GM12878 (cell line): Measurements from ENCODE around the gene OTUD3.

Experiments used
- CTCF ChIP-seq, 3 experiments: IDR thresholded peaks in 2 of 3; conservative IDR thresholded peaks in 1 of 3; 2 replicates each; pipeline ENCODE4 v1.5.1; 2011; ENCODE audit warnings: low read depth in 3 of 3, low read length in 3 of 3, mild to moderate bottlenecking in 3 of 3, control low read depth in 2 of 3, moderate library complexity in 2 of 3, inconsistent platforms in 1 of 3, mixed read lengths in 1 of 3; ENCODE audit not compliant: control insufficient read depth in 2 of 3, insufficient read depth in 1 of 3; ENCODE audit errors: extremely low read depth in 1 of 3
- ESRRA ChIP-seq: IDR thresholded peaks from 2 replicates; pipeline ENCODE4 v1.6.1; 2012; ENCODE audit warnings: mild to moderate bottlenecking, low read length, improper control_type of control experiment
- MAX ChIP-seq: IDR thresholded peaks from 2 replicates; pipeline ENCODE4 v1.6.1; 2012; ENCODE audit warnings: low read depth, low read length, improper control_type of control experiment
- RAD21 ChIP-seq: IDR thresholded peaks from 2 replicates; pipeline ENCODE4 v1.6.1; 2011; ENCODE audit warnings: mild to moderate bottlenecking, low read depth, low read length, moderate library complexity; ENCODE audit not compliant: insufficient read depth
- SIN3A ChIP-seq: IDR thresholded peaks from 2 replicates; pipeline ENCODE4 v1.6.1; 2012; ENCODE audit warnings: low read depth, low read length, improper control_type of control experiment
- SPI1 ChIP-seq: IDR thresholded peaks from 2 replicates; pipeline ENCODE4 v1.6.1; 2011; ENCODE audit warnings: low read depth, mild to moderate bottlenecking, low read length, moderate library complexity, borderline replicate concordance; ENCODE audit not compliant: insufficient read depth
- TCF12 ChIP-seq: IDR thresholded peaks from 2 replicates; pipeline ENCODE4 v1.6.1; 2011; ENCODE audit warnings: low read depth, mild to moderate bottlenecking, low read length
- USF1 ChIP-seq: IDR thresholded peaks from 2 replicates; pipeline ENCODE4 v1.6.1; 2011; ENCODE audit warnings: borderline replicate concordance, low read depth, mild to moderate bottlenecking, moderate library complexity, mixed read lengths, low read length; ENCODE audit not compliant: insufficient read depth; ENCODE audit errors: extremely low read length
- YY1 ChIP-seq: IDR thresholded peaks from 2 replicates; pipeline ENCODE4 v1.6.1; 2011; ENCODE audit warnings: low read depth, mild to moderate bottlenecking, low read length

GRCh38 chr1:19901653-19902052 is 19.5 kb downstream of the OTUD3 start:
- TF ChIP-seq CTCF (IDR thresholded peaks at IDR 0.05 in 2 of 3, conservative IDR thresholded peaks at IDR 0.05 in 1 of 3; ENCODE audit: control insufficient read depth in 2 of 3, extremely low read depth in 1 of 3, insufficient read depth in 1 of 3, low read depth in 3 of 3, low read length in 3 of 3) (no peak), TCF12 (no peak), USF1 (no peak), RAD21 (no peak), MAX (no peak), SPI1 (no peak), YY1 (no peak), SIN3A (no peak), ESRRA (no peak)
